ENCODE measurements around the gene SNCAIP. TPM values are rescaled to one million over a fixed set of nuclear protein-coding genes. Genes with fewer than 3 reads are reported as not detected.

SNCAIP gene
- total and polyA plus RNA-seq, 2 of the 4 experiments (the other 2 are of a cell fraction) = 15.3 to 19.0 TPM

DNA sequence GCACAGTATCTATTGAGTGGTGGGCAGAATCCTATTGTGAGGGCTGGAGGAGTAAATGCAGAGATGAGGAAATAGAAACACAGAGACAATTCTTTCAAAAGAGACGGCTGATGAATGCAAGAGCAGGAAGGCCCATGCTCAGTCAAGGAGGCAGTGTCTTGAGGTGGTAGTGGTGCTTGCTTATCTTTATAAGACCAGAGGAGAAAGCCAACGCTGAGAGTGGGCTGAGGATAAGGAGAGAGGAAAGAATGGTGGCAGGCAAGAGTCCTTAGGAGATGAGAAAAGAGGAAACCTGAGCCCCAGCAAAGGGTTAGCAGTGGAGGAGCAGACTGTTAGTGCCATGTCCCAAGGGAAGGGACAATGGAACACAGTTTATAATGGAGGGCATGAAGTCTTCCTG lies 86.0 kb downstream of the SNCAIP start:
- H4K20me1 ChIP-seq (ENCODE audit: insufficient read depth, low read length) = no peaks in the 10 kb centered on the region
- no peak overlapping the region for H3K14ac ChIP-seq (replicated peaks; ENCODE audit: low read depth, low read length)
- no peak overlapping the region for H3K4me2 ChIP-seq (ENCODE audit: low read depth, low read length)
- WGBS, 2 experiments (ENCODE audit: extremely low coverage in 2 of 2, insufficient read length in 1 of 2) = no CpG with 5 or more reads among the region's 2 CpGs
- ChIA-PET POLR2A (ENCODE audit: unreplicated experiment) (no interaction called here), CTCF (no interaction called here)
- H2BK15ac ChIP-seq (ENCODE audit: low read depth, low read length) = no peak overlapping the region
- DNase-seq (no peak), ATAC-seq (ENCODE audit: low read depth) (no peak)
- H2BK20ac ChIP-seq (ENCODE audit: low read depth, low read length) = no peak overlapping the region
- H4K8ac ChIP-seq (ENCODE audit: low read depth in 2 of 2, low read length in 2 of 2) = no peak overlapping the region
- H2BK5ac ChIP-seq (ENCODE audit: low read depth, low read length, poor library complexity, severe bottlenecking) = no peak overlapping the region
- no peak overlapping the region for H2AK9ac ChIP-seq (replicated peaks; ENCODE audit: low read depth, low read length, poor library complexity)
- no peak overlapping the region for H2BK120ac ChIP-seq (ENCODE audit: low read depth, low read length)
- no peaks in the 10 kb centered on the region for H3K9me1 ChIP-seq (ENCODE audit: insufficient read depth, low read length)
- H3K27ac ChIP-seq (ENCODE audit: insufficient read depth, low read length) = no peak overlapping the region
- no peaks in the 10 kb centered on the region for H3K27me3 ChIP-seq (ENCODE audit: control insufficient read depth, insufficient read depth, low read length)
- no TSS peak for BruUV-seq (replicated peaks)
- no peak overlapping the region for H2AK5ac ChIP-seq (ENCODE audit: low read depth, low read length)
- no peak overlapping the region for H3K18ac ChIP-seq (ENCODE audit: low read depth, low read length)
- H3K56ac ChIP-seq (ENCODE audit: extremely low read depth, insufficient read depth, low read length) = no peak overlapping the region
- H3K36me3 ChIP-seq (ENCODE audit: control insufficient read depth, insufficient read depth, low read length) = no peaks in the 10 kb centered on the region
- H3K4me3 ChIP-seq (ENCODE audit: insufficient read depth, low read depth, low read length) = no peak overlapping the region
- intact Hi-C loops (cut with micrococcal nuclease) = no loop called here
- peaks cover 5% of the 10 kb centered on the region for H3K4me1 ChIP-seq (ENCODE audit: control insufficient read depth, insufficient read depth, low read length)
- in situ Hi-C loops (cut with MboI; ENCODE audit: low sequenced_read_pairs) = no loop called here
- TF ChIP-seq MAZ (IDR thresholded peaks at IDR 0.05; ENCODE audit: borderline replicate concordance, low read depth, low read length) (no peak), FOS (IDR thresholded peaks at IDR 0.05; ENCODE audit: low read depth, low read length) (no peak), RAD21 (IDR thresholded peaks at IDR 0.05; ENCODE audit: low read length) (no peak), CHD1 (IDR thresholded peaks at IDR 0.05; ENCODE audit: low read depth, low read length) (no peak), RCOR1 (IDR thresholded peaks at IDR 0.05; ENCODE audit: insufficient replicate concordance, low read length) (no peak), POLR2A (IDR thresholded peaks at IDR 0.05; ENCODE audit: low read depth, low read length) (no peak), MAFK (IDR thresholded peaks at IDR 0.05; ENCODE audit: low read depth, low read length) (no peak), RFX5 (IDR thresholded peaks at IDR 0.05; ENCODE audit: low read depth, low read length) (no peak), SMC3 (IDR thresholded peaks at IDR 0.05; ENCODE audit: low read depth, low read length) (no peak), CEBPB (IDR thresholded peaks at IDR 0.05; ENCODE audit: low read depth, low read length) (no peak), BHLHE40 (IDR thresholded peaks at IDR 0.05; ENCODE audit: low read depth, low read length) (no peak), NFE2L2 (IDR thresholded peaks at IDR 0.05; ENCODE audit: low read depth, low read length) (no peak), MXI1 (IDR thresholded peaks at IDR 0.05; ENCODE audit: borderline replicate concordance, low read depth, low read length) (no peak)
- TF ChIP-seq, protein P1, sequence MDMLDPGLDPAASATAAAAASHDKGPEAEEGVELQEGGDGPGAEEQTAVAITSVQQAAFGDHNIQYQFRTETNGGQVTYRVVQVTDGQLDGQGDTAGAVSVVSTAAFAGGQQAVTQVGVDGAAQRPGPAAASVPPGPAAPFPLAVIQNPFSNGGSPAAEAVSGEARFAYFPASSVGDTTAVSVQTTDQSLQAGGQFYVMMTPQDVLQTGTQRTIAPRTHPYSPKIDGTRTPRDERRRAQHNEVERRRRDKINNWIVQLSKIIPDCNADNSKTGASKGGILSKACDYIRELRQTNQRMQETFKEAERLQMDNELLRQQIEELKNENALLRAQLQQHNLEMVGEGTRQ (IDR thresholded peaks at IDR 0.05; ENCODE audit: low read depth, low read length) = no peak
- TF ChIP-seq, protein P2, sequence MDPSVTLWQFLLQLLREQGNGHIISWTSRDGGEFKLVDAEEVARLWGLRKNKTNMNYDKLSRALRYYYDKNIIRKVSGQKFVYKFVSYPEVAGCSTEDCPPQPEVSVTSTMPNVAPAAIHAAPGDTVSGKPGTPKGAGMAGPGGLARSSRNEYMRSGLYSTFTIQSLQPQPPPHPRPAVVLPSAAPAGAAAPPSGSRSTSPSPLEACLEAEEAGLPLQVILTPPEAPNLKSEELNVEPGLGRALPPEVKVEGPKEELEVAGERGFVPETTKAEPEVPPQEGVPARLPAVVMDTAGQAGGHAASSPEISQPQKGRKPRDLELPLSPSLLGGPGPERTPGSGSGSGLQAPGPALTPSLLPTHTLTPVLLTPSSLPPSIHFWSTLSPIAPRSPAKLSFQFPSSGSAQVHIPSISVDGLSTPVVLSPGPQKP (IDR thresholded peaks at IDR 0.05; ENCODE audit: borderline replicate concordance, low read depth, low read length) = no peak
- TF ChIP-seq, protein P3, sequence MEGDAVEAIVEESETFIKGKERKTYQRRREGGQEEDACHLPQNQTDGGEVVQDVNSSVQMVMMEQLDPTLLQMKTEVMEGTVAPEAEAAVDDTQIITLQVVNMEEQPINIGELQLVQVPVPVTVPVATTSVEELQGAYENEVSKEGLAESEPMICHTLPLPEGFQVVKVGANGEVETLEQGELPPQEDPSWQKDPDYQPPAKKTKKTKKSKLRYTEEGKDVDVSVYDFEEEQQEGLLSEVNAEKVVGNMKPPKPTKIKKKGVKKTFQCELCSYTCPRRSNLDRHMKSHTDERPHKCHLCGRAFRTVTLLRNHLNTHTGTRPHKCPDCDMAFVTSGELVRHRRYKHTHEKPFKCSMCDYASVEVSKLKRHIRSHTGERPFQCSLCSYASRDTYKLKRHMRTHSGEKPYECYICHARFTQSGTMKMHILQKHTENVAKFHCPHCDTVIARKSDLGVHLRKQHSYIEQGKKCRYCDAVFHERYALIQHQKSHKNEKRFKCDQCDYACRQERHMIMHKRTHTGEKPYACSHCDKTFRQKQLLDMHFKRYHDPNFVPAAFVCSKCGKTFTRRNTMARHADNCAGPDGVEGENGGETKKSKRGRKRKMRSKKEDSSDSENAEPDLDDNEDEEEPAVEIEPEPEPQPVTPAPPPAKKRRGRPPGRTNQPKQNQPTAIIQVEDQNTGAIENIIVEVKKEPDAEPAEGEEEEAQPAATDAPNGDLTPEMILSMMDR (conservative IDR thresholded peaks at IDR 0.05; ENCODE audit: low read depth, low read length) = no peak
- no peak overlapping the region for H3K23ac ChIP-seq (ENCODE audit: low read depth, low read length)
- H3K9ac ChIP-seq (ENCODE audit: low read depth, low read length) = no peak overlapping the region
- no peak overlapping the region for H4K5ac ChIP-seq (ENCODE audit: low read depth, low read length)
- dilution Hi-C loops (cut with HindIII; ENCODE audit: low sequenced_read_pairs, unreplicated experiment) = no loop called here
- no peaks in the 10 kb centered on the region for H3K9me3 ChIP-seq (ENCODE audit: control insufficient read depth, insufficient read depth, low read length)
- no peak overlapping the region for H2AFZ ChIP-seq (replicated peaks; ENCODE audit: low read length, poor library complexity)
- H3K4ac ChIP-seq (ENCODE audit: low read depth, low read length) = peak overlapping the region; percentile 10; the same call in 1 of the 2 replicates
- no peaks in the 10 kb centered on the region for H3K79me1 ChIP-seq (ENCODE audit: low read depth in 1 of 2, low read length in 2 of 2)
- H4K91ac ChIP-seq (ENCODE audit: insufficient read depth, low read depth, low read length) = no peak overlapping the region

Measured in IMR-90 (cell line).